NCI-H748 (cell line): ENCODE results near the gene LYPD6.
A peak's percentile ranks its signal among the peaks of the same experiment; 100 is the strongest.

Experiments used
- DNase-seq: peaks from one replicate; lab custom pipeline; 2025; ENCODE audit not compliant: unreplicated experiment; lab: John Stamatoyannopoulos, UW

Gene LYPD6

DNA sequence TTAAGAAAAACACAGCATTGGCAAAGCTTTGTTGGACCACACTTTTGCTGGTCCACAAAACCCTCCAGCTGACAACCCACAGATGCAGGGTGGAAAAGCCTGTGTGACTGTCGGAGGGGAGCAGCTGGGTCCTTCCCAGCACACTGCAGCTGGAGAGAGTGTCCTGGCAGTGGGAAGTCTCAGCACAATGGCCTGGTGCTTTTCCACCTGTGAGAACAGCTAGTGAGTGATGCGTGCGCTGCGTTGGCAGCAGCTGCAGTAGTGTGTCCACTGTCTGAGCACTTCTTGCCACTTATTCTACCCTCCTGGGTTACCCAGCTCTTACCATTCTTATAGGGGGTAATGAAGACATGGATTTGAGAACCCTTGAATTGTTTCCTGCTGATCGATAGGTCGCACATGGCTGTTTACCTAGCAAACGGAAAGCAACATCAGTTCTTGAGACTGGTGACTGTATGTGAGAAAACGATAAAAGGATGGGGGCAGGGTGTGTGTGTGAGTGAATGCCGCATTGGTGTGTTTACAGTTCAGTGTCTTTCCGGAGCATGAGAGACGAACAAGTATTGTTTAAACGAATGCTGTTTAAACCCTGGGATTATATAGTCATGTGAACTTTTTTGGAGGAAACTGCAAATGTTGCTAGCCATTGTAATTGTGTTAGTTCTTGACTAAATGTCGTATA lies 69.7 kb downstream of the LYPD6 start:
- DNase-seq, result peak; percentile 89

DNA sequence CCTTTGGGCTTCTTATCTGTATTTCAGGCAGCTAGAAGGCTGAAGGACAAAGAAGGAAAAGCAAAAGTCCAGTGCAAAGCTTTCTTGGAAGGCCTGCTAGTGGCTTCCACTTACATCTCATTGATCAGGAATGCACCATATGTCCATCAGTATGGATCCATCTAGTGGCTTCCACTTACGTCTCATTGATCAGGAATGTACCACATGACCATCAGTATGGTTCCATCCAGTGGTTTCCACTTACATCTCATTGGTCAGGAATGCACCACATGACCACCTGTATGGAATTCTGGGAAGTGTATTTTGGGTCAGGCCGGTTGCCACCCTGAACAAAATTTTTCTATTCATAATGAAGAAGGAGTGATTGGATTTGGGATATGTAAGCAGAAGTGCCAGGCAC lies 70.6 kb downstream of the LYPD6 start:
- DNase-seq, result no peak

DNA sequence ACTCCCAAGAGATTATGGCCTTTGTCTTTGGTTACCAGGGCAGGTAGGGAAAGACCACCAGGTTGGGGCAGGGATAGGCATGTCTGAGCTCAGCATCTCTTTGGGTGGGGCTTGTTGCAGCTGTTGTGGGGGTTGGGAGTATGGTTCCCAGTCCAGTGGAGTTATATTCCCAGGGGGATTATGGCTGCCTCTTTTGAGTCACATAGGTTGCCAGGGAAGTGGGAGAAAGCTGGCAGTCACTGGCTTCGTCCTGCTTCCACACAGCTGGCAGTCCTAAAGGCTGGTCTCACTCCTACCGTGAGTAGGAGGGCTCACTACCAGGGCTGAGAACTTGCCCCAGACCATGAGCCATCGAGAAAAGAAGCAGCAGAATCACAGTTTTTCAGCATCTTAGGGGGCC lies 79.1 kb downstream of the LYPD6 start:
- no peak for DNase-seq

DNA sequence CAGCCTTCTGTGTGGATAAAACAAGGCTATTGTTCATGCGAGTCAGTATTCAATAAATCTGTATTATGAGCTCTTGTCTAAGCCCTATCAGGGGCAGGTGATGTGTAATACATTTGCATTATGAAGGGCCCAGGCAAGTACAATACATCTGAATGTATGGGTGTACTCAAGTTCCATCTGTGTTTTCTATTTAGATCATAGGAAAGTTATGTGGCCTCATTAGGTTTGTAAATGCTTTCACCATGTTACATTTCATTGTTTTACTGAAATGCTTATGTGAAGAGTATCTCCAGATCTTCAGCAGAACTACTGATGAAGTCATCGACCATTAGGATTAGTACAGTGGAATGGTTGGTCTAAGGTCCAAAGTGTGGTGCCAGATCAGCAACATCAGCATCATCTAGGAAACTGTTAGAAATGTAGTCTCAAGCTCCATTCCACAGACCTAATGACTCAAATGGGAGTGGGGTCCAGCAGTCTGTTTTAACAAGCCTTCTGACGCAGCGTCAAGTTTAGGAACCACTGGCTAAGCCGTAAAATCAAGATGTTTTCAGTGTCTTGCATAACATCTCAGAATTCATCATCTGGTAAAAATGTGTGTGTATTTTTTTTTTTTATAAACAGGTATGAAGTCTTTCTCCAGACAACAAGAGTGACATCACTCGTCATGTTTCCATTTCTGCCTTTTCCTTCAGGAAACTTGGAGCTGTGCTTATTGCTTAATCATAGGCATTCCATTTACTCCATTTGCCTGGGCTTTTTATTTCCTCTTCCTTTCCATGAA lies 80.5 kb downstream of the LYPD6 start:
- DNase-seq, result peak; percentile 29

DNA sequence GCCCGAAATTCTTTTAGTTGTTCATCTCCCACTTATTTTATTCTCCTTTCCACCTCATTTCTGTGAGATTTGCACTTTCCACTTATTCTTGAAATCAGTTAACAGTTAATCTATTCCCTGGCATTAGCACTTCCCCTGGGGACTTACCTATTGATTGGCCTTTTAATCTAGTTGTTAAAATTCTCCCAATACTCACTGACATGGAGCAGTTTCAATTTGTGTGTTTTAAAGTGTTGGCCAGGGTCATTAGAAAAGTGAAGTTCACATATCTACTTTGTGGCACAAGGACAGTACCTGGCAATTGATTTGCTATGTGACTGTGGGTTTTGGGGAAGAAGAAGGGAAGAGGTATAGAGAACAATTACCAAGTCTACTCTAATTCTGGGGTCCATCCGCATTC lies 83.1 kb downstream of the LYPD6 start:
- DNase-seq, result no peak

DNA sequence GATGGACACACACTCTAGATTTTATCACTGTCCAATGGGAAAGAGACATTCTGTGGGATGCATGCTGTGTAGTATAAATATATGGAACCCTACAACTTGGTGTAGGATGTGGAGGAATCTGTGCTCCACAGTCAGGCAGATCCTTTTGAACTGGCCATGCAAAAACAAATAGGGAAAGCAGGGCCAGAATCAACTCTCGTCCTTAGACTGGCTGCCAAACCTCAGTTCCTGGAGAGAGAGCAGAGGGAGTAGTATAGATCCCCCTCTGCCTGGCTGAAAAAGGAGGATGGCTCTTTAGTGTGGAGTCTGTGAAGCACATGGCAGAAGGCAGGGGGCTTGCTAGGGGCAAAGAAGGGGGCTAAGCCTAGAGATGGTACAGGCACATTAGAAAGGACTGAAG lies 84.7 kb downstream of the LYPD6 start:
- no peak for DNase-seq

DNA sequence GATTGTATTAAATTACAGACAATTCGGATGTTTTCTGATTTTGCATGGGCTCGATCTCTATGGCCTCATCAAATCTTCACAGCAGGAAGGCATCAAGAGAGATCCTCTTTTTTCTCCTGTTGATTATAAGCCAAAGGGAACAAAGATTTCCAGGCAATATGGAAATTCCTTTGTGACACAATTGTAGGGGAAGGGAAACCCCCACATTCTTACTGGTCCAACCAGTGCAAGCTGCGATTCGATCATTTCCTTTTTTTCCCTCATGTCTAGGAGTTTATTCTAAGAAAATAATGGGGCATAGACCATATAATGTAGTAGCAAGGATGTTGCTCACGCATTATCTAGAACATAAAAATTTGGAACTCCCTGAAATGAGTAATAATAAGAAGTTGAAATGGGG lies 87.7 kb downstream of the LYPD6 start:
- DNase-seq, result no peak

DNA sequence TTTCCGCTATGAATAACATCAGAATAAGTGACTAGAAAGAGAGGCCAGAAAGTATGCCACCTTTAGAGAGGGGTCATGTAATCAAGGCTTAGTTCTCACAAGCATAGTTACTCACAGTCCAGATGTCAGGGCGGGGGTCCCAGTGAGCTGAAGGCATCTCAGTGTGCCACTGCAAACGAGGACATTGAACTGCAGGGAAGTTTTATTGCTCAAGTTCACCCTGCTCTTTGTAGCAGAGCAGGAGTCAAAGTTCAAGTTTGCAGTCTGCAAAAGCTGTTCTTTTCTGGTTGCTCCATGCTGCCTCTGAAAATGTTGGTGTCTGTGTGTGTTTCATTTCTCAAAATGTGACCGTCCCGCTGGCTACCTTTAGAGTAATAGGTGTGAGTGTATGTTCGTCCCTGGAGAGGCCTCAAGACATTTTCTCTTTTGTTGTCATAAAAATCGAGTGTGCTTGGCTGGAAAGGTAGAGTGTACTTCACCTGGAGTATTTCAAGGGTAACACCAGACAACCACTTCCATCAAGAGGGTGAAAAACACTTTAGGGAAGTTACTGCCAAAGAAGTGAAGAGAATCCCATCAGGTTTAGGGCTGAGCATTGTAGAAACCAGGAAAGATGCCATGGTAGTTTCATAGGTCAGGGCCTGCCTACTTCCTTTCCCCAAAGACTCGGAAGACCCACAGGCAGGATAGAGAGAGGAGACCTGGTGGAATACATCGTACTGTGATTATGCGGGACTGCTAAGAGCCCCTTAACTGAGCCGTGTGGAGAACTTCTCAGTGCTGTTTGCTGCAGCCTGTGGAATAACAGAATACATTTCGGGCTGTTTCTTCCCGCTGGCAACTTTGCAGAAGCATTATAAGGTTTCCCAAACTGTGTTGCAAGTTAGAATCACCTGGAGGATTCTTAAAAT lies 89.9 kb downstream of the LYPD6 start:
- DNase-seq, result no peak

DNA sequence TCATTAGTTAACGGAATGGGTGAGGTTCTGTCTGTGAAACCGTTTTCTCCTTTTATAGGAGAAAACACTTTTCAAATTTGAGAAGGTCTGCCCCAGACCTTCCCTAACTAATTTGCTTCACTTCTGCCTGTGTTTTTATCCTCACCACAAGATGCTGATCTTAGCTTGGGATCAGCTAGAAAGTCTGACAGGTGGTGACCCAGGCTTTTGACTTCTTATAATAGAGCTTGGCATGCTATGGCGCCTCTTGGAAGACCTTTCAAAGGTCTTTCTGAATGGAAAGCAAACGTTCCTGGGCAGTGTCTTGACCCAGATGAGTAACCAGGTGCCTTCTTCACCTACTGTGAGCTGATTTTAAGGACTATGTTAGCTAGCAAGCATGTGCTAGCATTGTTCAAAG lies 91.4 kb downstream of the LYPD6 start:
- DNase-seq, result no peak

DNA sequence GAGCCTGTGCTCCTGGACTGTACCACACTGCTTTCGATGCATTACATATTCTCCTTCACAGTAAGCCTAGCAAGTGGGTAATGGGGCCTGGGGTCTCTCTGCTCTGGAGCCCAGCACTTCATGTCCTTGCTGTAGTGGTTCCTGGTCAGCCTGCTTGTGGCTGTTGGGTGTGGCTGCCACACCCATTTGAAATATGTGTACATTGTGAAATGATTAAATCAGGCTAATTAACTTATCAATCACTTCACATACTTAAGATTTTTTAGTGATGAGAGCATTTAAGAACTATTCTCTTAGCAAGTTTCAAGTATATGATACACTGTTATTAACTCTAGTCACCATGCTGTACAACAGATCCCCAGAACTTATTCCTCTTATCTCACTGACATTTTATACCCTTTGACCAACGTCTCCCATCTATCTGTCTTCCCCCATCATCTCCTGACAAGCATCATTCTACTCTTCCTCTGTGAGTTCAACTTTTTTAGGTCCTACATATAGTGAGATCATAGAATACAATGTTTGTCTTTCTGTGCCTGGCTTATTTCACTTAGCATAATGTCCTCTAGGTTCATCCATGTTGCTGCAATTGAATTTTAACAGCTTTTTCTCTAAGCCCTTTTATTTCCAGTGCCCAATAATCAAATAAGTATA lies 92.1 kb downstream of the LYPD6 start:
- no peak for DNase-seq

DNA sequence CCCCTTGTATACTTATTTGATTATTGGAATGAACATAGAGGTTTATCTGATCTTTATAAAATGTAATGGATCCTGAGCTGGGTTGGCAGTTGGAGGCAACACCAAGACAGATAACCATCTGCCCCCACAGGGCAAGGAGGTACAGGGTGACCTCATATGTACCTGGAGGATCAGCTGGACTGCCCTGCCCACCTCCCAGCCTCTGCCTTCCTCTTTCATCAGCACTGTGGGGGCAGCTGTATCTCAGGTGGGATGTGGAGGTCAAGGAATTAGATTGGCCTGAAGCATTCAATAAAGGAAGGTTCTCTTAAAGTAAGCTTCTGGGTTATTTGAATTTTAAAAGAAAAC lies 92.6 kb downstream of the LYPD6 start:
- DNase-seq, result no peak

DNA sequence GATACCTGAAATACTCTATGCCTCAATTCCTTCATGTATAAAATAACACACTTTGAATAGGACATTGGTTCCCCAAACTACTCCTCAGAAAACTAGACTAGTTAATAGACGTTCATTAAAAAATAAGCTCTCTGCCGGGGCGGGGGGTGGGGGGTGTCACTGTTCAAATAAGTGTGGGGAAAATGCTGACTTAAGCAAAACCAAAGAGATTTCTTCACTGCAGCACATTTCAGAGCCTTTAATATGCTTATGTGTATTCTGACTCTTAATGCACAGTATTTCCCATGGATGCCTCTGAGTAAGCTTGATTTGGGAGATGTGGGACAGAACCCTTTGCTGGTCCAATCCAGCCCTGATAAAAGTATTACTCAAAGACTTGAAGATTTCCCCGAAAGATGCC lies 93.2 kb downstream of the LYPD6 start:
- DNase-seq, result no peak

DNA sequence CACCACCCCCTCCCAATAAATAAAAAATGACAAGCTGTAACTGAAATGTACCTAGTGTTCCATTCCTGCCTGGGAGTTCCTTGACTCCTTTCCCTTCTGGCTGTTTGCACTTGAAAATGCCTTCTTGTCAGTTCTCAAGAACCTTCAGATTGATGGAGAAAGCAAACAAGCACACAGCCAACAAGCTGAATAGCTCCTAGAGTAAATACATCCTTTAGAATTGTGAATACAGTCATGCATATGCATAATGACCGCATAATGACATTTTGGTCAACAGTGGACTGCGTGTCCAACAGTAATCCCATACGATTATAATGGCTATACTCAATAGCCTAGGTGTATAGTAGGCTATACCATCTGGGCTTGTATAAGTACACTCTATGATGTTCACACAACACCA lies 97.0 kb downstream of the LYPD6 start:
- peak; percentile 26 for DNase-seq

DNA sequence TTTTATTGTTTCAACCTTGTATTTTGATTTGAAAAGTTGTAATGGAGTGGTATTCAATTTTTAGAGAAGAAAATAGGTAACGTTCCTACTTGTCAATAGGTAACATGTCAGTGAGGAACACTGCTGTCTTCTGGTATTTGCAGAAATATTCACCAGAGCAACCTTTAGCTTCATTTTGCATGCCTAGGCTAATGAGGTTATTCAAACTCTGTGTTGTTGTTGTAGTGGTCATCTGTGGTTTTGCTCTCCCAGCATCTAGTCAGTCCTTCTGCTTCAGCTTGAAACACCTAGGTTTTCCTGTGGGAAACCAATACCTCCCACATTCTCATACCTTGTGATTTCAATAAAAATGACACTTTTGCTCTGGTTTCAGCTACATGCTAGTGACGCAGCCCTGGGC lies 98.4 kb downstream of the LYPD6 start:
- DNase-seq, result no peak

DNA sequence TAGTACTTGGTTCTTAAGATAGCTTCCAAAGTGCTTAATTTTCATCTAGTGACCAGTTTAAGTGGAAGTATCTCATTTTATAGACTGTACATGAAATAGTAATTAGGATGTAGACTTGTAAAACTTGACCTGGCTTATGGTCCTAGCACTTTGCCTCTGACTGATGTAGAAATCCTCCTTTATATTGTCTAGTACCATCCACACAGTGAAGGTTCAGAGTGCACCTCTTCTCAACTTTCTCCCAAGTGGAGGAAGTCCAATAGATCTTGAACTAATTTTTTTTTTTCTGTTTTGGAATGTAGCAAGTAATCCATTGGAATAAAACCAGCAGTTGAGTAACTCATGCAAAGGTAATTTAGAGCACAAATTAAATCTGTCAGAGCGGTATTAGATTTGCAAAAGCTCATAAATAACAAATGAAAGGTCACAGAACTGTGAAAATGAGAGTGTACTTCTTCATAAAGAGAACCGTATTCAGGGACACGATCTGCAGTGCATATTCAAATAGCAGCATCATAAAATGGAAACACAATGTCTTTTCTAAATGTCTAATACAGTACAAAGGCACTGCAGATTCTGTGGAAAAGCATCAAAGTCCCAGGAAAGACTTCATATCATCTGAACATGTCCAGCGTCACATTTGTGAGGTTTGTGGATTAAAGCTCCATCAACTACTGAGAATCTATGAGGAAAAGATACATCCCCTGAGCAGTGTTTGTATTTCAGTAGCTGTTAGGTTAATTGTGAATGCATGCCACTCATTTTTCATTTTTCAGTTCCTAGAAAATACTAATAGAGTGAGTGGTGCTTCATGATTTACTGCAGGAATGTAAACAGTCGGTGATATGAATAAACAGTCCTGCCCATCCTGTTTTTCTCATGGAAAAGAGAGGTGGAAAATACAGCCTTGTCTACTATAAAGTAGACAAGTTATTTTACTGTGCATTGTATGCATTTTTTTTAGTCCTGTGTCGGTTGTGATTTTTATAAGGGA lies 100.7 kb downstream of the LYPD6 start:
- DNase-seq, result no peak

DNA sequence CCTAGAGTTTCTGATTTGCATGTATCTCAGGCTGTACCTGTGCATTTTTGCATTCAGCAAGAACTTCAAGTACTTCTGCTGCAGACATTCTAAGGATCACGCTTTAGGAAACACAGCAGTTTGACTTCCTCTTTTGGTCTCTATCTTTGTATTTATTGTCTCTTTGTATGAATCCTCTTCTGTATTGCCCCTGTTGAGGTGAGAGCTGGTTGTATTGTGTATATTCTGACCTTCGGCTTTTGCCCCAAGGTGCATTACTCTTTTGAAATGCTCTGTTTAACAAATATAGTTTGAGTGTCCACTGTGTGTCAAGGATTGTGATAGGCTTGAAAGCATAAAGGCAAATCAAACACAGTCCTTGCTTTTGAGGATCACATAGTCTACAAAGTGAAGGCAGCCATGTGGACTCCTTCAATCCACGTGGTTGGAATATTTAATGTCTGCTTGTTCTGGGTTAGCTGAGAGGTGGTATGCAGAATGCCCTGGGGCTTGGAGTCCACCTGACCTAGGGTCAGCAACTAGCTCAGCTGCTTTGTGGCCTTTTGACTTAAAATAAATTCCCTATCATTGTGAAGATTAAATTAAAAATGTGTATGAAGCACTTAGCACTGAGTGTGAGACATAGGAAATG lies 108.1 kb downstream of the LYPD6 start:
- DNase-seq, result no peak

DNA sequence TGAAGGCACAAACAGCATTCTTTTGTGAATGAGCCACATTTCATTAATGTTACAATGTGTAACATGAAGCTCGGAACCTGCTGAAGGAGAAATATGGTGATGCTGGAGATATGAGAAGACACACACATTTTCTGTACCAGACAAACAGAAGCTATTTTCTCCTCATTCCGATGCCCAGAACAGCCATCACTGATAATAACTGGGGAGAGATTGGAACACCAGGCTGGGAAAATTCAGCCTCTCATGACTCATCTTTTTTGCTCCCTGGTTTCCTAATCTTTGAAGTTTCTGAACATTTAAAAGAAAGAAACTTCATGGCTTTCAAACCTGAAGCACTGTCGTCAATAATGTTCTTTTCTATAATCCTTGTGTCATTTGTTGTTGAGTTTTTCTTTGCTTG lies 110.9 kb downstream of the LYPD6 start:
- DNase-seq, result no peak

DNA sequence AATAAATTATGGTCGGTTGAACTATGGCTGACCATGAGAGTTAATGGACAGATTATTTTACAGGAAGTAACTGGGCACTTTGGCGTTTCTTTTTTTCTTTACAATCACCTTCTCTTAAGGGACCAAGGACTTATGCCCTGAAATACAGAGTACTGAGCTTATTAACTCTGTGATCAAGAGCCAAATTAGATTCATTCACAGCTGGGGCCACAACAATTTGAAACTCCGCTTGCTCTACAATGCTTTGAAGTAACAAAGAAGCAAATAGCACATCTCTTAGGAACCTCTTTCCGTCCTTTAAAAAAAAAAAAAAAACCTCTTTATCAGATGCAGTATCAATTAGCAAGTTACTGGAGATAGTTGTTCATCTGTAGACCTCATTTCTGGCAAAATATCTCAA lies 112.0 kb downstream of the LYPD6 start:
- no peak for DNase-seq

DNA sequence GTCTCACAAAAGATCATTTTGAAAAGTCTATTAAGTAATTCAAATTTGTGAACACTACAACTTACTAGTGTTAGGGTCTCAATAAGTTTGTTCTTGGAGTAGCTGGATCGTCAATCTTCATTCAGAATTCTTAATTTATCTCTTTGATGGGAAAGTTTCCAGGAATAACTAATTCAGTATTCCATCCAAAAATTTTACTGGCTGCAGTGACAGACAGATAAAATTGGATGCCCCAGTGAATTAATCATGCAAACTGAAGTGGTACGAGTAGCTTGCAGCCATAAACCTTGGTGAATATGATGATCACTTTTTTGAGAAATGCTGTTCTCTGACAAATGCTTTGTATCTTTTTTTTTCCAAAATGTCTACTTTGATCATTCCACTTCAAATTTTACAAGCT lies 112.8 kb downstream of the LYPD6 start:
- no peak for DNase-seq

DNA sequence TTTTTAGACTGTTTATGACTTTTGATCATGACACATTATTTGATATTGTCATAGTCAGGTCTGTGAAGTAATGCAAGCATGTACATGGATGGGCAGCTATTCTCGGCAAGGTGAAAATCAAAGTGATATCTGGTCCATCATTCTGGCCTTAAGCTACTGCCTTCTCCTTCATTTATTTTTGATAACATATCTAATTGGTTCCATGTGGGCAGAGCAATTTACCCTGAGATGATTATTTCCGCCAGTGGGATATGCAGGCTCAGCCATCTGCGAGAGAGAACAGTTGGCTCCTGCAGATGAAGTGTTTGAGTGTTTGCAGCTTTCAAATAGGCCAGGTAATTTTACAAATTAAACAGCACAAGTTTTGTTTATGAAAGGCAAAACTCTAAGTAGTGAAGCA lies 116.4 kb downstream of the LYPD6 start:
- peak; percentile 77 for DNase-seq
